ENCODE measurements around the gene TCL1B.

DNA sequence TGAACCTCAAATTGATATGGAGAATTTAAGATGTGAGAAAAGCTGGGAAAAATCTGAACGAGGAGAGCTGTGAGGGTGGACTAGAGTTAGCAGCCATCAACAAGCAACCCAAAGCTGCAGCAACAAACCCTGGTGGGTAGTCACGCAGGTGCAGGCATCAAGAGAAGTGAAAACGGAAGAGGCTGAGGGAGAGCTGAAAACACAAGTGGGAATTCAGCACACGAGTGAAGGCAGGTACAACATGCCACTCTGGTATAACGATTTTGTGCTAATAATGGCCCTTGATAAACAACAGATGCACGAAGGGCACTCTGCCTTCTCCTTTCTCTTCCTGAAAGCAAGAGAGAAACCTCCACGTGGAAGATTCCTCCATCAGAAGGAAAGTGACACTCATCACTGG is 11.5 kb downstream of the TCL1B start:
- TF ChIP-seq POLR2A (IDR thresholded peaks at IDR 0.05) (no peak), POLR2AphosphoS5 (IDR thresholded peaks at IDR 0.05) (no peak)
- TF ChIP-seq, protein P1, sequence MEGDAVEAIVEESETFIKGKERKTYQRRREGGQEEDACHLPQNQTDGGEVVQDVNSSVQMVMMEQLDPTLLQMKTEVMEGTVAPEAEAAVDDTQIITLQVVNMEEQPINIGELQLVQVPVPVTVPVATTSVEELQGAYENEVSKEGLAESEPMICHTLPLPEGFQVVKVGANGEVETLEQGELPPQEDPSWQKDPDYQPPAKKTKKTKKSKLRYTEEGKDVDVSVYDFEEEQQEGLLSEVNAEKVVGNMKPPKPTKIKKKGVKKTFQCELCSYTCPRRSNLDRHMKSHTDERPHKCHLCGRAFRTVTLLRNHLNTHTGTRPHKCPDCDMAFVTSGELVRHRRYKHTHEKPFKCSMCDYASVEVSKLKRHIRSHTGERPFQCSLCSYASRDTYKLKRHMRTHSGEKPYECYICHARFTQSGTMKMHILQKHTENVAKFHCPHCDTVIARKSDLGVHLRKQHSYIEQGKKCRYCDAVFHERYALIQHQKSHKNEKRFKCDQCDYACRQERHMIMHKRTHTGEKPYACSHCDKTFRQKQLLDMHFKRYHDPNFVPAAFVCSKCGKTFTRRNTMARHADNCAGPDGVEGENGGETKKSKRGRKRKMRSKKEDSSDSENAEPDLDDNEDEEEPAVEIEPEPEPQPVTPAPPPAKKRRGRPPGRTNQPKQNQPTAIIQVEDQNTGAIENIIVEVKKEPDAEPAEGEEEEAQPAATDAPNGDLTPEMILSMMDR (IDR thresholded peaks at IDR 0.05), result no peak
